Endothelial cell of umbilical vein (primary cell): ENCODE results near the gene RABEP1. TPM values are rescaled to one million over a fixed set of nuclear protein-coding genes. Genes with fewer than 3 reads are reported as not detected.

Source experiments
- BruUV-seq: library from RNA; stranded (reverse); fragments of 400-500 nt; replicated peaks from 2 replicates; lab custom pipeline; 2021; lab: Mats Ljungman, UMichigan
- CTCF ChIA-PET: fragments of 300-600, 350-600 bp; sonication (Branson Sonifier 250); formaldehyde crosslinking; loops from one replicate; lab custom pipeline; 2021; ENCODE audit warnings: antibody characterized with exemption, inconsistent platforms; lab: Charles Lee
- POLR2A ChIA-PET: fragments of 300-600, 350-600 bp; sonication (Branson Sonifier 250); formaldehyde crosslinking; loops from one replicate; lab custom pipeline; 2021; ENCODE audit warnings: antibody characterized with exemption, inconsistent platforms; lab: Charles Lee
- DNase-seq: peaks from one replicate; pipeline ENCODE4 v3.0.0-alpha.2; 2011; ENCODE audit warnings: low read depth, low spot score
- FAIRE-seq: peaks from 2 replicates; lab custom pipeline; 2011; peaks lifted over from hg19 to GRCh38; lab: Jason Lieb, UNC
- H2AFZ ChIP-seq: 2 replicates; pipeline ENCODE4 v1.6.0; 2012; ENCODE audit warnings: low read depth, low read length, control low read depth, inconsistent platforms
- H3K27ac ChIP-seq: 2 replicates; pipeline ENCODE4 v1.5.1; 2011; ENCODE audit warnings: low read depth, mild to moderate bottlenecking, control low read depth, low read length, moderate library complexity; ENCODE audit not compliant: insufficient read depth
- H3K27me3 ChIP-seq, 2 experiments: 2 replicates each; pipeline versions ENCODE4 v1.6.0 to v1.6.1; 2011; ENCODE audit warnings: low read length in 2 of 2, mixed read lengths in 1 of 2; ENCODE audit not compliant: control insufficient read depth in 2 of 2, insufficient read depth in 2 of 2
- H3K36me3 ChIP-seq, 2 experiments: 2 replicates in 1 of 2; 3 replicates in 1 of 2; pipeline ENCODE4 v1.5.1; 2011; ENCODE audit warnings: low read length in 2 of 2, mild to moderate bottlenecking in 1 of 2, moderate library complexity in 1 of 2; ENCODE audit not compliant: control insufficient read depth in 2 of 2, insufficient read depth in 2 of 2; ENCODE audit errors: extremely low read depth in 1 of 2
- H3K4me1 ChIP-seq: 3 replicates; pipeline ENCODE4 v1.5.1; 2011; ENCODE audit warnings: mild to moderate bottlenecking, low read length; ENCODE audit not compliant: control insufficient read depth, insufficient read depth; ENCODE audit errors: extremely low read depth
- H3K4me2 ChIP-seq: 2 replicates; pipeline ENCODE4 v1.6.1; 2011; ENCODE audit warnings: low read length, control low read depth, mixed read lengths; ENCODE audit not compliant: insufficient read depth
- H3K4me3 ChIP-seq, 3 experiments: fragments of 200-600 bp in 1 of 3; sonication (generic), shearing (Covaris generic) in 1 of 3; replicated peaks in 1 of 3; 2 replicates each; pipeline ENCODE4 v1.5.1; 2011 to 2016; ENCODE audit warnings: control low read depth in 3 of 3, low read length in 3 of 3, mild to moderate bottlenecking in 2 of 3, inconsistent platforms in 1 of 3, low read depth in 1 of 3, moderate library complexity in 1 of 3; ENCODE audit not compliant: insufficient read depth in 1 of 3
- H3K79me2 ChIP-seq: 2 replicates; pipeline ENCODE4 v1.6.0; 2012; ENCODE audit warnings: low read length, inconsistent platforms; ENCODE audit not compliant: control insufficient read depth, insufficient read depth
- H3K9ac ChIP-seq: replicated peaks from 2 replicates; pipeline ENCODE3; 2011; ENCODE audit warnings: low read length, control low read depth; ENCODE audit not compliant: insufficient read depth; ENCODE audit errors: extremely low read depth
- H3K9me1 ChIP-seq: replicated peaks from 3 replicates; pipeline ENCODE4 v1.6.0; 2011; ENCODE audit warnings: mild to moderate bottlenecking, low read length; ENCODE audit not compliant: control insufficient read depth, insufficient read depth; ENCODE audit errors: extremely low read depth
- H3K9me3 ChIP-seq: replicated peaks from 2 replicates; pipeline ENCODE4 v1.5.1; 2012; ENCODE audit warnings: low read length, inconsistent platforms; ENCODE audit not compliant: control insufficient read depth, insufficient read depth
- H4K20me1 ChIP-seq: replicated peaks from 2 replicates; pipeline ENCODE3; 2011; ENCODE audit warnings: mild to moderate bottlenecking, low read length; ENCODE audit not compliant: control insufficient read depth, insufficient read depth; ENCODE audit errors: extremely low read depth
- CTCF ChIP-seq, 2 donors: IDR thresholded peaks; 1 replicate in 1 of 2; 2 replicates in 1 of 2; pipeline ENCODE4 v1.5.1; 2011; ENCODE audit warnings: low read length in 2 of 2, mild to moderate bottlenecking in 2 of 2, moderate library complexity in 2 of 2, control low read depth in 1 of 2, inconsistent platforms in 1 of 2, low read depth in 1 of 2; ENCODE audit not compliant: insufficient read depth in 1 of 2; ENCODE audit errors: extremely low read depth in 1 of 2
- EZH2 ChIP-seq: IDR thresholded peaks from 2 replicates; pipeline ENCODE4 v1.6.1; 2012; ENCODE audit warnings: borderline replicate concordance, low read depth, mild to moderate bottlenecking, moderate library complexity, low read length, inconsistent platforms; ENCODE audit not compliant: severe bottlenecking
- FOS ChIP-seq: IDR thresholded peaks from 2 replicates; pipeline ENCODE4 v1.6.1; 2011; ENCODE audit warnings: mild to moderate bottlenecking, low read length, moderate library complexity, borderline replicate concordance; ENCODE audit not compliant: insufficient read depth
- GATA2 ChIP-seq: IDR thresholded peaks from 2 replicates; pipeline ENCODE4 v1.7.0; 2011; ENCODE audit warnings: low read depth, mild to moderate bottlenecking, moderate library complexity, mixed read lengths, low read length; ENCODE audit not compliant: insufficient read length, insufficient read depth
- JUN ChIP-seq: IDR thresholded peaks from 2 replicates; pipeline ENCODE4 v1.6.1; 2011; ENCODE audit warnings: borderline replicate concordance, low read depth; ENCODE audit not compliant: insufficient read length, insufficient read depth
- MAX ChIP-seq: IDR thresholded peaks from 2 replicates; pipeline ENCODE4 v1.6.1; 2011; ENCODE audit not compliant: insufficient read depth, insufficient read length
- MYC ChIP-seq: IDR thresholded peaks from one replicate; pipeline ENCODE4 v1.6.1; 2011; ENCODE audit warnings: mild to moderate bottlenecking, low read depth, low read length
- POLR2A ChIP-seq: IDR thresholded peaks from 2 replicates; pipeline ENCODE4 v1.6.1; 2012; ENCODE audit warnings: low read depth, mild to moderate bottlenecking, control low read depth, low read length
- POLR2AphosphoS5 ChIP-seq: IDR thresholded peaks from 2 replicates; pipeline ENCODE4 v1.6.1; 2012; ENCODE audit warnings: low read depth, mild to moderate bottlenecking, control low read depth, low read length, moderate library complexity; ENCODE audit not compliant: insufficient read depth
- dilution Hi-C: fragments of 300-500 bp; cut with MboI; formaldehyde crosslinking; loops from one replicate; pipeline ENCODE4 v1.15.0; 2019; ENCODE audit warnings: low sequenced_read_pairs; ENCODE audit not compliant: extremely low pct_ligation_motif_present
- intact Hi-C: fragments of 100-400 bp; cut with micrococcal nuclease; formaldehyde crosslinking; loops from one replicate; pipeline ENCODE4 v1.10.0; 2022
- polyA plus RNA-seq, 4 experiments: library from polyadenylated mRNA; depleted of rRNA in 3 of 4; stranded (reverse) in 3 of 4; unstranded in 1 of 4; fragments of >200 nt; gene quantifications; 2 replicates each; pipeline versions ENCODE4 v1.2.1 to v1.2.3, GENCODE V29; 2011 to 2012; ENCODE audit warnings: missing spikeins in 1 of 4
- total RNA-seq: library from RNA; stranded (reverse); gene quantifications from 2 replicates; pipeline ENCODE4 v1.2.3, GENCODE V29; 2021

Gene RABEP1
- total and polyA plus RNA-seq, 2 donors (not counting 3 experiments of a cell fraction or from before 2014, with no cell fraction given) = 10.1 to 54.8 TPM

GRCh38 chr17:5325851-5326250, 43.8 kb downstream of the RABEP1 start:
- Histone ChIP-seq H3K9me1 (no peaks in the 10 kb centered on the region), H3K9ac (no peak overlapping the region), H3K79me2 (peaks cover 41% of the 10 kb centered on the region), H4K20me1 (peaks cover 2% of the 10 kb centered on the region), H3K27ac (no peak overlapping the region), H3K4me3 (no peak overlapping the region), H3K36me3 (no peaks in the 10 kb centered on the region), H3K27me3 (no peaks in the 10 kb centered on the region), H2AFZ (no peak overlapping the region), H3K4me1 (peaks cover 9% of the 10 kb centered on the region), H3K4me2 (no peak overlapping the region), H3K9me3 (no peaks in the 10 kb centered on the region)
- POLR2A ChIA-PET = no interaction called here
- dilution Hi-C loops (no loop called here), intact Hi-C loops (no loop called here)
- no TSS peak for BruUV-seq
- CTCF ChIA-PET = interaction anchor here (0.7 kb wide), 1 partner anchor 10 kb away, joined by 3 read pairs; no protein-coding TSS in a partner anchor
- no peak for FAIRE-seq
- DNase-seq = no peak
- TF ChIP-seq POLR2AphosphoS5 = no peak
- no peak for TF ChIP-seq EZH2
- TF ChIP-seq POLR2A = no peak
- TF ChIP-seq GATA2 = no peak
- TF ChIP-seq FOS = no peak
- no peak for TF ChIP-seq CTCF (IDR thresholded peaks at IDR 0.05; ENCODE audit: extremely low read depth in 1 of 2, insufficient read depth in 1 of 2, low read depth in 1 of 2, low read length in 2 of 2)
- TF ChIP-seq MAX = no peak
- no peak for TF ChIP-seq MYC
- TF ChIP-seq JUN = no peak
